HG03108 (cell line): Measurements from ENCODE around the gene PLCZ1.

Source experiments
- ATAC-seq: cut with Tn5 transposase; IDR thresholded peaks from one replicate; pipeline ENCODE4 v1.9.1; 2021; ENCODE audit warnings: moderate library complexity; ENCODE audit not compliant: unreplicated experiment

The PLCZ1 gene

GRCh38 chr12:18634382-18634781 is 103.4 kb downstream of the PLCZ1 start:
- no peak for ATAC-seq
